ENCODE measurements around the gene MLC1.

MLC1 gene

DNA sequence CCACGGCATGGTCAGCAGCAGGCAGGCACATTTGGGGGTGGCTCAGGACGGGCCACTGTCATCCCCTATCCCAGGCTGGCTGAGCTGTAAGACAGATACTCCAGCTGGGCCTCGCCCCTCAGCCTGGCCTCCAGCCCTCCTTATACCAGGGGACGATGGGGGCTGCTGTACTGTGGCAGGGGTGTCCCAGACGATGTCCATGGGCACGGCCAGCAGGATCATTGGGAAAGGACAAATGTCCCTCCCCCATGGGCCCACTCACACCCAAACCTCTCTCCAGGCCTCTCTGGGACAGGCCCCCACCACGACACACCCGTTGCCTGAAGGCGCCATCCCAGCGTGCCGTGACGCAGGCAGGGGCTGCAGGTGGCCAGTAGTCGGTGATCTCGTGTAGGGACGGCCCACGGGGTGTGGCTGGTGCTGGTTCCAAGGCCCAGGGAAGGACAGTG, 71.1 kb downstream of the MLC1 start:
- DNase-seq, result no peak

DNA sequence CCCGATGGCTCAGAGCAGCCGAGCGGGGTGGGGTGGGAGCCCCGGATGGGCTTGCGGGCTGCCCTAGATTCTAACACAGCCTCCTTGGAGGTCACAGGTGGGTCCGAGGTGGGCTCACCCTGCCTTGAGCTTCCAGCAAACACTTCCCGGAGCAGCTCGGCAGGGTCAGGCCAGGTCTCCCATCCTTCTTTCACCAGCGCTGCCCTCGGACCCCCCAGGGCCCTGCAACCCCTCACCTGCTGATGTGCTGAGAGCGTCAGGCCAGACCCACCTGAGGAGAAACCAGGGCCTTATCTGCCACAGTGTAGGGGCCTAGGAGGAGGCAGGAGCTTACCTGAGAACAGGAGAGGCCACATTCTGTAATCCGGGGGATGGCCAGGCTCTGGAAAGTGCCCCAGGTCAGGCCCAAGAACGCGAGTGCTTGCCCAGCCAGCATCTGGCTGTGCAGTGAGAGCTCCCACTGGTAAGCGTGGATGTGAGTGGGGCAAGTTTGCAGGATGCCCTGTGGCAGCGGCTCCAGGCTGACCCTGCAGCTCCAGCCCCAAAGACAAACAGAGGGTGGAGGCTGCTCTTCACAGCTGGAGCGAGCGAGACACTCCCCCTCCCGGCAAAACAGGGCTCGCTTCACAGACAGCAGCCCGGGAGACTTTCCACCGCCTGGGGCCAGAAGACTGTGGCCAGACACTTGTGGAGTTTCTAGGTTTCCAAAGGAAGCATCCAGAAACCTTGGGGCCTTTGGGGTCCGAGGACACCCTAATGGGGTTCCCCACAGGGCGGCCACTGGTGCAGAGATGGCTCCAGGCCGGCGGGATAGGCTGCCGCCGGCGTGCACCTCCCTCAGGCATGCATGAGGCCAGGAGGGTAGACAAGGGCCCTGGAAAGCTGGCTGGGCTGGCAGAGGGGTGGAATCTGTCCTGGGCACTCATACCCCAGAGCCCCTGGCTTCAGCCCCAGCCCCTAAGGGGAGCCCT, 72.7 kb downstream of the MLC1 start, which contains the start of gene IL17REL:
TSS of gene IL17REL (minus strand) at position 555 of the 971 bp plus-strand sequence. CDS start at position 436, 119 bp downstream.
- no peak for DNase-seq

DNA sequence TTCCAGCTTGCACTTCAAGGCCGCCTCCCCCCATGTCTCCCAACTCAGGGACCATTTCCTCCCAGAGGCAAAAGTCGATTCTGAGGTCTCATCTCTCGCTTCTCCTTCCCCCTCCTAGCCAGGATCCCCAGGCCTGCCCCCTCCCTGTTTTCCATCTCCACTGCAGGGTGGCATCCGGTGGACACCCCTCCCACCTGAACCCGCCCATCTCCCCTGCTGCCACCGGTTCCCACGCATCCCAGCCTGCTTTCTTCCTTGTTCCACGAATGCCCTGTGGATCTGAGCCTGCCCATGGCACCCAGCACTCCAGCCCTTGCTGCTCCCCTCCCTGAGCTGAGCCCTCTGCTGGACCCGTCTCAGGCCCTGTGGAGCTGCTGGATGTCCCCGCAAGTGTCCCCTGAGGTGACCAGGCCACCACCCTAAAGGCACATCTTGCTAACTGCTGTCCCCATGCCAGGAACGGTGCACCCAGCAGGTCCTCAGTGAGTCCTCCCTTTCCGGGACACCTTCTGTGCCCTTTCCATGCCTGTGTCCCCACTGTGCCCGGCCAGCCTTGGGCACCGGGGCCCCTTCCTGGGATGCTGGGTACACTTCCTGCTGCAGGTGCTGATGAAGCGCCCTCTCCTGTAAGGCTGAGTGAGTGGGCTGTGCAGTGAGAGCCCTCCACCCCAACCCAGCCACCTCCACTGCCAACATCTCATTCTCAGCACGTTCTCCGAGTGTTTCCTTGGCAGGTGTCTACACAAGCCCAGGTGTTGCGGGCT, 73.6 kb downstream of the MLC1 start:
- no peak for DNase-seq

DNA sequence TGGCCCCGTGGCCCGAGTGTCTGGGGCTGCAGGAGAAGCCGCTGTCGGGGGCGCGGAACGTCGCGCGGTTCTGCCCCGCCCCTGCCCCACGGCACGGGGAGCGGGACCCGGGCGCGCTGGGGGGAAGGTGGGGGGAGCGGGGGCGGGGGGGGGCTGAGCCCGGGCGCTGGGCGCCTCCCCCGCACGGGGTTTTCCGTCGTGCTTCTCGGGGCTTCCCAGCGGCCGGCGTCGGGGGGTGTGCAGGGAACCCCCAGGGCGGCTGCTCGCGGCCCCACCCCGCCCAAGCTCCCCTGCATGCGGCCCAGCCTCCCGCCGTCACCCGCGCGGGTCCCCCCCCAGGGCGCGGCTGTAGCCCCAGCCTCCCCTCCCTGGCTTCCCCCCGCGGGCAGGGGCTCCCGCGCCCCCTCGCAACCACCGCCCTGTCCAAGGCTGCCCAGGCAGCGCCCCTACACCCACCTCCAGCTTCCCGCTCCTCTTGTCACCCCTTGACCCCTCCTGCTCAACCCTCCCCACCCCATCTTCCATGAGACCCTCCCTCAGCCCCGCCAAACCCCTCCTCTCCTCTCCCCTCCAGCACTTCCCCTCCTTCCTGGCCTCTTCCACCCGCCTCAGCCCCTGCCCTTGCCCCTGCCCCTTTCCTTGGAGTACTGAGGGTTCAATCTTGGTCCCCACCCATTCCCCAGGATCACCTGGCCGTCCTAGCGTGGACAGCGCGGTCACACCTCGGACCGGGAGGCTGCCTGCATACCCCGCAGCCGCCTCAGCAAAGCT, 74.4 kb downstream of the MLC1 start:
- peak; percentile 66 for DNase-seq

DNA sequence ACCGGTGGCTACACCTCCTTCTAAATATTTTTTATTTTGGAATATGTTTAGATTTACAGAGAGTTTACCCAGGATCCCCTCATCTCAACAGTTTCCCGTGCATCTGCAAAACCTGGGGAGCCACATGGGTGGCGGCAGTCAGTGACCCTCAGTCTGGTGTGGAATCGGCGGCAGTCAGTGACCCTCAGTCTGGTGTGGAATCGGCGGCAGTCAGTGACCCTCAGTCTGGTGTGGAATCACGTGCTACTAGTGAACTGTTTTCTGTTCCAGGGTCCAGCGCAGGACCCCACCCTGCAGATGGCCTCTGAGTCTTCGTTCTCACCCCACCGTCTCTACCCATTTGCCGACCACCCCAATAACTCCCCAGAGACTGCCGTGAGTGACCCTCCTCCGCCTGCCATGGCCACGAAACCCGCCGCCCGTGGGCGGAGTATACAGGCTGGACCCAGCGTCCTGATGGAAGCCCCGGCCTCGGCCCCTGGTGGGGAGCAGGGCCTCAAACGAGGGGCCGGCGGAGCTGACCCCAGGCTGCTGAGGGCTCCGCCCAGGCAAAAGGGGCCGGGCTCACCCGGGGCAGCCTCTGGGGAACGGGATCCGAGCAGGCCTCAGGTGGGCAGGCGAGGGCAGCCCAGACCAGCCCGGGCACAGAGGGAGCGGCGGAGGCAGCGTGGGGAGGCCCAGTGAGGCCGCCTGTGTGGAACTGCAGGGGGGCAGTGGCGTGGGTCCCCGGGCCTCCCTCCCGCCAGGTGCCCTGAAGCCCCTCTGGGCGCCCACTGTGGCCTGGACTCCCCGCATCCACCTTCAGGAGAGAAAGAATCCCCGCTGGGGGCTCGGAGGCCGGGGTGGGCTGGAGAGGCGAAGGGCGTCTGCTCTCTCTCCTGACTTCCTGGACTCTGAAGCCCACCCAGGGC, 75.2 kb downstream of the MLC1 start:
- no peak for DNase-seq
